HUES48 (cell line): ENCODE data around the gene RMDN2.

ENCODE experiments used
- H3K27ac ChIP-seq: one replicate; pipeline ENCODE4 v1.7.0; 2013; ENCODE audit warnings: low read depth, low read length, inconsistent platforms
- H3K27me3 ChIP-seq: 2 replicates; pipeline ENCODE4 v1.6.1; 2013; ENCODE audit warnings: mild to moderate bottlenecking, low read length; ENCODE audit not compliant: control insufficient read depth, insufficient read depth
- H3K36me3 ChIP-seq: 2 replicates; pipeline ENCODE4 v1.6.1; 2013; ENCODE audit warnings: low read length; ENCODE audit not compliant: control insufficient read depth, insufficient read depth
- H3K4me1 ChIP-seq: 2 replicates; pipeline ENCODE4 v1.6.1; 2013; ENCODE audit warnings: mild to moderate bottlenecking, low read length; ENCODE audit not compliant: control insufficient read depth, insufficient read depth
- H3K4me3 ChIP-seq: 2 replicates; pipeline ENCODE4 v1.5.1; 2013; ENCODE audit warnings: mild to moderate bottlenecking, low read depth, low read length
- H3K9ac ChIP-seq: 2 replicates; pipeline ENCODE4 v1.6.1; 2013; ENCODE audit warnings: mild to moderate bottlenecking, low read depth, low read length, moderate library complexity
- H3K9me3 ChIP-seq: 2 replicates; pipeline ENCODE4 v1.6.1; 2013; ENCODE audit warnings: low read length; ENCODE audit not compliant: control insufficient read depth, insufficient read depth

The RMDN2 gene

GRCh38 chr2:37898448-37898847 is 26.6 kb upstream of the RMDN2 start:
- H3K9me3 ChIP-seq, result no peaks in the 10 kb centered on the region; the same call in 1 of the 2 replicates
- H3K9ac ChIP-seq, result no peak overlapping the region
- no peaks in the 10 kb centered on the region for H3K27me3 ChIP-seq
- H3K4me3 ChIP-seq, result no peak overlapping the region
- H3K27ac ChIP-seq, result no peak overlapping the region
- H3K36me3 ChIP-seq, result no peaks in the 10 kb centered on the region
- 0 out of 2 replicates have a peak, but pooled peaks cover 3% of the 10 kb centered on the region for H3K4me1 ChIP-seq

- no peaks in the 10 kb centered on the region for H3K27me3 ChIP-seq
- no peaks in the 10 kb centered on the region; the same call in 1 of the 2 replicates for H3K9me3 ChIP-seq
- no peaks in the 10 kb centered on the region for H3K36me3 ChIP-seq
- no peak overlapping the region for H3K27ac ChIP-seq
- H3K4me3 ChIP-seq, result no peak overlapping the region
- H3K9ac ChIP-seq, result no peak overlapping the region
- H3K4me1 ChIP-seq, result no peaks in the 10 kb centered on the region
Observed at GRCh38 chr2:37902991-37903390, 22.1 kb upstream of the RMDN2 start.

- Histone ChIP-seq H3K9me3 (no peaks in the 10 kb centered on the region; the same call in 1 of the 2 replicates), H3K36me3 (no peaks in the 10 kb centered on the region), H3K4me3 (no peak overlapping the region), H3K27me3 (no peaks in the 10 kb centered on the region), H3K27ac (no peak overlapping the region), H3K9ac (no peak overlapping the region), H3K4me1 (no peaks in the 10 kb centered on the region)
Observed at GRCh38 chr2:37904425-37904824, 20.7 kb upstream of the RMDN2 start.

GRCh38 chr2:37904993-37905392 is 20.1 kb upstream of the RMDN2 start:
- H3K9me3 ChIP-seq, result no peaks in the 10 kb centered on the region; the same call in 1 of the 2 replicates
- H3K4me1 ChIP-seq, result no peaks in the 10 kb centered on the region
- no peaks in the 10 kb centered on the region for H3K36me3 ChIP-seq
- H3K9ac ChIP-seq, result no peak overlapping the region
- no peak overlapping the region for H3K27ac ChIP-seq
- no peaks in the 10 kb centered on the region for H3K27me3 ChIP-seq
- H3K4me3 ChIP-seq, result no peak overlapping the region

GRCh38 chr2:37906131-37906530 is 19.0 kb upstream of the RMDN2 start:
- no peaks in the 10 kb centered on the region for H3K36me3 ChIP-seq
- no peaks in the 10 kb centered on the region for H3K9me3 ChIP-seq
- H3K27ac ChIP-seq, result no peak overlapping the region
- H3K9ac ChIP-seq, result no peak overlapping the region
- no peaks in the 10 kb centered on the region for H3K4me1 ChIP-seq
- H3K4me3 ChIP-seq, result no peak overlapping the region
- H3K27me3 ChIP-seq, result no peaks in the 10 kb centered on the region

GRCh38 chr2:37907501-37908225 is 17.4 kb upstream of the RMDN2 start:
- Histone ChIP-seq H3K9ac (no peak overlapping the region), H3K36me3 (no peaks in the 10 kb centered on the region), H3K4me1 (no peaks in the 10 kb centered on the region), H3K27me3 (no peaks in the 10 kb centered on the region), H3K9me3 (no peaks in the 10 kb centered on the region), H3K27ac (no peak overlapping the region), H3K4me3 (no peak overlapping the region)

- no peak overlapping the region for H3K4me3 ChIP-seq
- no peaks in the 10 kb centered on the region for H3K36me3 ChIP-seq
- no peaks in the 10 kb centered on the region for H3K9me3 ChIP-seq
- H3K4me1 ChIP-seq, result no peaks in the 10 kb centered on the region
- H3K27me3 ChIP-seq, result no peaks in the 10 kb centered on the region
- no peak overlapping the region for H3K27ac ChIP-seq
- no peak overlapping the region for H3K9ac ChIP-seq
Observed at GRCh38 chr2:37911296-37911873, 13.7 kb upstream of the RMDN2 start.

- Histone ChIP-seq H3K36me3 (no peaks in the 10 kb centered on the region), H3K4me1 (no peaks in the 10 kb centered on the region), H3K4me3 (no peak overlapping the region), H3K27ac (no peak overlapping the region), H3K27me3 (no peaks in the 10 kb centered on the region), H3K9me3 (no peaks in the 10 kb centered on the region), H3K9ac (no peak overlapping the region)
Observed at GRCh38 chr2:37912056-37912455, 13.0 kb upstream of the RMDN2 start.

GRCh38 chr2:37912616-37913015 is 12.5 kb upstream of the RMDN2 start:
- no peak overlapping the region for H3K4me3 ChIP-seq
- H3K9me3 ChIP-seq, result no peaks in the 10 kb centered on the region
- no peak overlapping the region for H3K9ac ChIP-seq
- no peaks in the 10 kb centered on the region for H3K4me1 ChIP-seq
- no peak overlapping the region for H3K27ac ChIP-seq
- no peaks in the 10 kb centered on the region for H3K36me3 ChIP-seq
- H3K27me3 ChIP-seq, result no peaks in the 10 kb centered on the region

- Histone ChIP-seq H3K27me3 (no peaks in the 10 kb centered on the region), H3K4me3 (no peak overlapping the region), H3K4me1 (no peaks in the 10 kb centered on the region), H3K9me3 (no peaks in the 10 kb centered on the region), H3K27ac (no peak overlapping the region), H3K36me3 (no peaks in the 10 kb centered on the region), H3K9ac (no peak overlapping the region)
Observed at GRCh38 chr2:37914340-37914739, 10.7 kb upstream of the RMDN2 start.

- Histone ChIP-seq H3K4me1 (no peaks in the 10 kb centered on the region), H3K36me3 (no peaks in the 10 kb centered on the region)
Observed at GRCh38 chr2:37915773-37916172, 9.3 kb upstream of the RMDN2 start.

More at GRCh38 chr2:37915773-37916172, 9.3 kb upstream of the RMDN2 start:
- no peaks in the 10 kb centered on the region for H3K9me3 ChIP-seq
- no peak overlapping the region for H3K9ac ChIP-seq
- no peaks in the 10 kb centered on the region for H3K27me3 ChIP-seq
- H3K27ac ChIP-seq, result no peak overlapping the region
- no peak overlapping the region for H3K4me3 ChIP-seq
